Measurements from ENCODE around the gene ZNF385C. TPM values are rescaled to one million over a fixed set of nuclear protein-coding genes. Genes with fewer than 3 reads are reported as not detected.
"Not testable (repeated sequence)": the region's sequence is repeated elsewhere in the genome, so short reads cannot be mapped to it uniquely, and the experiment has no call there.

Gene ZNF385C
- total RNA-seq, 3 donors from 2014 or later = 0.48 to 1.0 (median 0.66) TPM

GRCh38 chr17:42016941-42017865 lies 81.1 kb downstream of the ZNF385C start, which contains the start of gene DNAJC7:
DNAJC7 (minus strand) TSS chr17:42017439; CDS start chr17:42017416, 23 bp downstream.
- Histone ChIP-seq H3K36me3 (no peaks in the 10 kb centered on the region), H3K9me3 (no peaks in the 10 kb centered on the region), H3K27me3 (no peaks in the 10 kb centered on the region), H3K4me1 (peaks cover 0 to 13% of the 10 kb centered on the region in 2 donors), H3K27ac (peak within 1 kb of the TSS; percentile 95 to 96), H3K4me3 (peak within 1 kb of the TSS; percentile 94 to 98 (median 95))
- TF ChIP-seq CTCF (IDR thresholded peaks at IDR 0.05) (no peak), POLR2A (IDR thresholded peaks at IDR 0.05) (peak; percentile 49), POLR2AphosphoS5 (IDR thresholded peaks at IDR 0.05) (peak; percentile 65 to 93 (median 80))
- intact Hi-C loops (cut with DNase I; ENCODE audit: low total_unique reads) = no loop called here
- peak; percentile 88 to 89 for DNase-seq (ENCODE audit: low spot score in 2 of 2)

- intact Hi-C loops (cut with DNase I; ENCODE audit: low total_unique reads) = no loop called here
- TF ChIP-seq CTCF (IDR thresholded peaks at IDR 0.05) (no peak), POLR2A (IDR thresholded peaks at IDR 0.05) (no peak)
These were observed 81.9 kb downstream of the ZNF385C start for GRCh38 chr17:42016411-42016831.

GRCh38 chr17:42013740-42014139 lies 84.5 kb downstream of the ZNF385C start:
- intact Hi-C loops (cut with DNase I; ENCODE audit: low total_unique reads); H3K27ac ChIP-seq; H3K9me3 ChIP-seq; DNase-seq (ENCODE audit: low spot score in 2 of 2); H3K27me3 ChIP-seq; H3K4me3 ChIP-seq; H3K36me3 ChIP-seq: not testable (repeated sequence)
- H3K4me1 ChIP-seq = peaks cover 0 to 13% of the 10 kb centered on the region in 2 donors

More at GRCh38 chr17:42016411-42016831, 81.9 kb downstream of the ZNF385C start:
- H3K4me3 ChIP-seq = peak overlapping the region; percentile 94 to 98 (median 95)
- H3K4me1 ChIP-seq = peaks cover 0 to 13% of the 10 kb centered on the region in 2 donors
- H3K36me3 ChIP-seq = no peaks in the 10 kb centered on the region
- H3K27me3 ChIP-seq = no peaks in the 10 kb centered on the region
- H3K9me3 ChIP-seq = no peaks in the 10 kb centered on the region
- peak overlapping the region; percentile 95 to 96 for H3K27ac ChIP-seq
- no peak for DNase-seq (ENCODE audit: low spot score in 2 of 2)

GRCh38 chr17:42012363-42012762 lies 85.9 kb downstream of the ZNF385C start:
- H3K27ac ChIP-seq = not testable (repeated sequence)

GRCh38 chr17:42010898-42011516 lies 87.3 kb downstream of the ZNF385C start:
- Histone ChIP-seq H3K4me1 (peaks cover 0 to 4% of the 10 kb centered on the region in 2 donors), H3K27ac (no peak overlapping the region), H3K36me3 (no peaks in the 10 kb centered on the region), H3K27me3 (no peaks in the 10 kb centered on the region), H3K4me3 (no peak overlapping the region), H3K9me3 (no peaks in the 10 kb centered on the region)
- no peak for DNase-seq (ENCODE audit: low spot score in 2 of 2)
- intact Hi-C loops (cut with DNase I; ENCODE audit: low total_unique reads) = no loop called here
- TF ChIP-seq POLR2A (IDR thresholded peaks at IDR 0.05) (no peak), POLR2AphosphoS5 (IDR thresholded peaks at IDR 0.05) (no peak), CTCF (IDR thresholded peaks at IDR 0.05) (no peak)

More at GRCh38 chr17:42012363-42012762, 85.9 kb downstream of the ZNF385C start:
- H3K4me1 ChIP-seq; DNase-seq (ENCODE audit: low spot score in 2 of 2); H3K36me3 ChIP-seq; H3K9me3 ChIP-seq; intact Hi-C loops (cut with DNase I; ENCODE audit: low total_unique reads); H3K4me3 ChIP-seq; H3K27me3 ChIP-seq: not testable (repeated sequence)

- H3K4me3 ChIP-seq; H3K27me3 ChIP-seq; H3K27ac ChIP-seq; DNase-seq (ENCODE audit: low spot score in 2 of 2); H3K9me3 ChIP-seq; H3K4me1 ChIP-seq; H3K36me3 ChIP-seq; intact Hi-C loops (cut with DNase I; ENCODE audit: low total_unique reads): not testable (repeated sequence)
These were observed 88.0 kb downstream of the ZNF385C start for GRCh38 chr17:42010266-42010680.

Measured in breast epithelium (tissue), 4 donors.